ENCODE measurements around the gene S100A6. TPM values are rescaled to one million over a fixed set of nuclear protein-coding genes. Genes with fewer than 3 reads are reported as not detected.

S100A6 gene
- total and polyA plus RNA-seq, 11 donors, result 157 to 1,213 (median 360) TPM

GRCh38 chr1:153532769-153533599, 2.8 kb downstream of the S100A6 start:
- ATAC-seq (peak; percentile 35 to 70 (median 52)), DNase-seq (peak; percentile 83 to 91 (median 84))
- peak overlapping the region in 10 of 12 donors; percentile 14 to 97 (median 90) for H3K4me3 ChIP-seq
- peaks cover 0 to 54% (median 28%) of the 10 kb centered on the region in 12 donors for H3K4me1 ChIP-seq
- H3K27me3 ChIP-seq, result no peaks in the 10 kb centered on the region
- H3K27ac ChIP-seq, result peak overlapping the region in 11 of 12 donors; percentile 3 to 100 (median 98)
- TF ChIP-seq POLR2A (IDR thresholded peaks at IDR 0.05), result no peak
- TF ChIP-seq, protein P1, sequence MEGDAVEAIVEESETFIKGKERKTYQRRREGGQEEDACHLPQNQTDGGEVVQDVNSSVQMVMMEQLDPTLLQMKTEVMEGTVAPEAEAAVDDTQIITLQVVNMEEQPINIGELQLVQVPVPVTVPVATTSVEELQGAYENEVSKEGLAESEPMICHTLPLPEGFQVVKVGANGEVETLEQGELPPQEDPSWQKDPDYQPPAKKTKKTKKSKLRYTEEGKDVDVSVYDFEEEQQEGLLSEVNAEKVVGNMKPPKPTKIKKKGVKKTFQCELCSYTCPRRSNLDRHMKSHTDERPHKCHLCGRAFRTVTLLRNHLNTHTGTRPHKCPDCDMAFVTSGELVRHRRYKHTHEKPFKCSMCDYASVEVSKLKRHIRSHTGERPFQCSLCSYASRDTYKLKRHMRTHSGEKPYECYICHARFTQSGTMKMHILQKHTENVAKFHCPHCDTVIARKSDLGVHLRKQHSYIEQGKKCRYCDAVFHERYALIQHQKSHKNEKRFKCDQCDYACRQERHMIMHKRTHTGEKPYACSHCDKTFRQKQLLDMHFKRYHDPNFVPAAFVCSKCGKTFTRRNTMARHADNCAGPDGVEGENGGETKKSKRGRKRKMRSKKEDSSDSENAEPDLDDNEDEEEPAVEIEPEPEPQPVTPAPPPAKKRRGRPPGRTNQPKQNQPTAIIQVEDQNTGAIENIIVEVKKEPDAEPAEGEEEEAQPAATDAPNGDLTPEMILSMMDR (IDR thresholded peaks at IDR 0.05), result peak; percentile 63 to 89 (median 80)
- 36 to 43% (median 37%) methylated on average over 34 of the region's 34 CpGs for WGBS, 4 donors
- H3K9me3 ChIP-seq, result no peaks in the 10 kb centered on the region
- intact Hi-C loops (cut with DNase I), result loop anchor here in 7 of 10 donors (1.0 to 10.0 kb wide), 7 partner anchors 34 to 452 kb away; partner anchors contain the start of genes CHTOP (in 1 of the 7), RAB13 (in 1 of the 7), S100A14 (in 1 of the 7) and S100A16 (in 1 of the 7)
- H3K36me3 ChIP-seq, result peaks cover 0 to 7% (median 0%) of the 10 kb centered on the region in 9 donors

GRCh38 chr1:153532181-153532580, 3.6 kb downstream of the S100A6 start:
- peaks cover 0 to 7% (median 0%) of the 10 kb centered on the region in 9 donors for H3K36me3 ChIP-seq
- intact Hi-C loops (cut with DNase I), result loop anchor here in 6 of 10 donors (2.0 to 10.0 kb wide), 6 partner anchors 35 to 453 kb away; partner anchors contain the start of genes CHTOP (in 1 of the 6), RAB13 (in 1 of the 6), S100A14 (in 1 of the 6) and S100A16 (in 1 of the 6)
- H3K4me3 ChIP-seq, result no peak overlapping the region
- ATAC-seq, result no peak
- no peaks in the 10 kb centered on the region for H3K9me3 ChIP-seq
- H3K4me1 ChIP-seq, result peaks cover 0 to 54% (median 28%) of the 10 kb centered on the region in 12 donors
- peak overlapping the region in 5 of 12 donors; percentile 98 to 100 (median 99) for H3K27ac ChIP-seq
- 87 to 88% (median 87%) methylated on average over 2 of the region's 2 CpGs for WGBS, 4 donors
- TF ChIP-seq, protein P1 (IDR thresholded peaks at IDR 0.05), result no peak
- TF ChIP-seq POLR2A (IDR thresholded peaks at IDR 0.05), result no peak
- DNase-seq, result no peak
- no peaks in the 10 kb centered on the region for H3K27me3 ChIP-seq

- Histone ChIP-seq H3K27ac (peak overlapping the region in 2 of 12 donors; percentile 98 to 100), H3K9me3 (no peaks in the 10 kb centered on the region), H3K27me3 (no peaks in the 10 kb centered on the region), H3K36me3 (peaks cover 0 to 7% (median 0%) of the 10 kb centered on the region in 9 donors), H3K4me3 (no peak overlapping the region), H3K4me1 (peaks cover 0 to 49% (median 26%) of the 10 kb centered on the region in 12 donors)
- DNase-seq (no peak), ATAC-seq (no peak)
- intact Hi-C loops (cut with DNase I), result loop anchor here in 6 of 10 donors (2.0 to 10.0 kb wide), 6 partner anchors 36 to 453 kb away; partner anchors contain the start of genes CHTOP (in 1 of the 6), RAB13 (in 1 of the 6), S100A14 (in 1 of the 6) and S100A16 (in 1 of the 6)
- 86 to 96% (median 94%) methylated on average over 3 of the region's 3 CpGs for WGBS, 4 donors
- no peak for TF ChIP-seq POLR2A (IDR thresholded peaks at IDR 0.05)
- TF ChIP-seq, protein P1 (IDR thresholded peaks at IDR 0.05), result no peak
These were observed 4.2 kb downstream of the S100A6 start for GRCh38 chr1:153531638-153532037.

GRCh38 chr1:153527683-153528040, 8.1 kb downstream of the S100A6 start:
- Histone ChIP-seq H3K4me3 (no peak overlapping the region), H3K27me3 (no peaks in the 10 kb centered on the region), H3K36me3 (no peaks in the 10 kb centered on the region), H3K4me1 (peaks cover 0 to 25% (median 11%) of the 10 kb centered on the region in 12 donors), H3K27ac (peak overlapping the region in 1 of 12 donors; percentile 24), H3K9me3 (no peaks in the 10 kb centered on the region)
- WGBS, 4 donors, result 81 to 90% (median 87%) methylated on average over 5 of the region's 5 CpGs
- TF ChIP-seq, protein P1 (IDR thresholded peaks at IDR 0.05), result no peak
- no peak for TF ChIP-seq POLR2A (IDR thresholded peaks at IDR 0.05)
- intact Hi-C loops (cut with DNase I), result no loop called here
- ATAC-seq (no peak), DNase-seq (no peak)

All from heart left ventricle (tissue), 16 donors.